Measurements from ENCODE around the gene NR5A1. TPM values are rescaled to one million over a fixed set of nuclear protein-coding genes. Genes with fewer than 3 reads are reported as not detected.

NR5A1 gene
- total RNA-seq, 2 experiments from 2014 or later: not detected

GRCh38 chr9:124503713-124504529 is 3.3 kb downstream of the NR5A1 start:
- no peak for ATAC-seq
- ChIA-PET POLR2A (no interaction called here), CTCF (no interaction called here)
- H3K4me1 Mint-ChIP-seq: peaks cover 14% of the 10 kb centered on the region
- DNase-seq: no peak
- H3K4me3 Mint-ChIP-seq: peak overlapping the region; percentile 61
- H3K27me3 Mint-ChIP-seq: peaks cover 23% of the 10 kb centered on the region
- intact Hi-C loops (cut with DNase I, micrococcal nuclease): no loop called here
- no peaks in the 10 kb centered on the region for H3K9me3 Mint-ChIP-seq (ENCODE audit: low read depth)
- H3K27ac Mint-ChIP-seq: peak overlapping the region; percentile 13
- H3K36me3 Mint-ChIP-seq (ENCODE audit: low read depth): peaks cover 3% of the 10 kb centered on the region

GRCh38 chr9:124502711-124503702 is 4.2 kb downstream of the NR5A1 start:
- POLR2A ChIA-PET: no interaction called here
- Mint-ChIP-seq H3K4me1 (peaks cover 14% of the 10 kb centered on the region), H3K36me3 (ENCODE audit: low read depth) (peaks cover 3% of the 10 kb centered on the region), H3K9me3 (ENCODE audit: low read depth) (no peaks in the 10 kb centered on the region), H3K27me3 (peaks cover 23% of the 10 kb centered on the region), H3K27ac (no peak overlapping the region), H3K4me3 (no peak overlapping the region)
- intact Hi-C loops (cut with DNase I, micrococcal nuclease): no loop called here
- CTCF ChIA-PET: no interaction called here
- DNase-seq (no peak), ATAC-seq (no peak)

- no peak overlapping the region for H3K4me3 Mint-ChIP-seq
- no peak for ATAC-seq
- no peak for DNase-seq
- ChIA-PET POLR2A (no interaction called here), CTCF (no interaction called here)
- H3K4me1 Mint-ChIP-seq: peaks cover 14% of the 10 kb centered on the region
- no peak overlapping the region for H3K27ac Mint-ChIP-seq
- intact Hi-C loops (cut with DNase I, micrococcal nuclease): no loop called here
- H3K27me3 Mint-ChIP-seq: peaks cover 23% of the 10 kb centered on the region
- H3K36me3 Mint-ChIP-seq (ENCODE audit: low read depth): peaks cover 3% of the 10 kb centered on the region
- no peaks in the 10 kb centered on the region for H3K9me3 Mint-ChIP-seq (ENCODE audit: low read depth)
Measured at GRCh38 chr9:124501771-124502320, 5.4 kb downstream of the NR5A1 start.

GRCh38 chr9:124500796-124501611 is 6.2 kb downstream of the NR5A1 start:
- Mint-ChIP-seq H3K4me1 (peaks cover 16% of the 10 kb centered on the region), H3K36me3 (ENCODE audit: low read depth) (peaks cover 3% of the 10 kb centered on the region), H3K27me3 (peaks cover 19% of the 10 kb centered on the region), H3K4me3 (no peak overlapping the region), H3K9me3 (ENCODE audit: low read depth) (no peaks in the 10 kb centered on the region), H3K27ac (no peak overlapping the region)
- ChIA-PET POLR2A (interaction anchor here (0.7 kb wide), 2 partner anchors 63 to 140 kb away, joined by 3 to 4 read pairs; no protein-coding TSS in a partner anchor), CTCF (no interaction called here)
- intact Hi-C loops (cut with DNase I, micrococcal nuclease): no loop called here
- no peak for DNase-seq
- peak; percentile 66 for ATAC-seq

GRCh38 chr9:124500028-124500795 is 7.0 kb downstream of the NR5A1 start:
- peaks cover 22% of the 10 kb centered on the region for H3K4me1 Mint-ChIP-seq
- no peaks in the 10 kb centered on the region for H3K9me3 Mint-ChIP-seq (ENCODE audit: low read depth)
- POLR2A ChIA-PET: interaction anchor here (0.7 kb wide), 1 partner anchor 139 kb away, joined by 3 read pairs; no protein-coding TSS in a partner anchor
- CTCF ChIA-PET: interaction anchor here (0.7 kb wide), 1 partner anchor 37 kb away, joined by 4 read pairs; no protein-coding TSS in a partner anchor
- intact Hi-C loops (cut with DNase I, micrococcal nuclease): no loop called here
- no peak overlapping the region for H3K4me3 Mint-ChIP-seq
- peaks cover 3% of the 10 kb centered on the region for H3K36me3 Mint-ChIP-seq (ENCODE audit: low read depth)
- H3K27me3 Mint-ChIP-seq: peaks cover 15% of the 10 kb centered on the region
- H3K27ac Mint-ChIP-seq: no peak overlapping the region
- no peak for ATAC-seq
- DNase-seq: no peak

- Mint-ChIP-seq H3K27ac (no peak overlapping the region), H3K4me3 (no peak overlapping the region), H3K36me3 (ENCODE audit: low read depth) (peaks cover 3% of the 10 kb centered on the region), H3K9me3 (ENCODE audit: low read depth) (no peaks in the 10 kb centered on the region), H3K27me3 (peaks cover 13% of the 10 kb centered on the region), H3K4me1 (peaks cover 22% of the 10 kb centered on the region)
- ATAC-seq: no peak
- intact Hi-C loops (cut with DNase I, micrococcal nuclease): no loop called here
- CTCF ChIA-PET: no interaction called here
- no peak for DNase-seq
- POLR2A ChIA-PET: no interaction called here
Measured at GRCh38 chr9:124499216-124499615, 8.0 kb downstream of the NR5A1 start.

GRCh38 chr9:124498499-124499146 is 8.6 kb downstream of the NR5A1 start:
- Mint-ChIP-seq H3K27me3 (peaks cover 8% of the 10 kb centered on the region), H3K36me3 (ENCODE audit: low read depth) (no peaks in the 10 kb centered on the region), H3K9me3 (ENCODE audit: low read depth) (no peaks in the 10 kb centered on the region), H3K4me1 (peaks cover 17% of the 10 kb centered on the region), H3K4me3 (no peak overlapping the region), H3K27ac (no peak overlapping the region)
- intact Hi-C loops (cut with DNase I, micrococcal nuclease): no loop called here
- ChIA-PET CTCF (no interaction called here), POLR2A (no interaction called here)
- DNase-seq (no peak), ATAC-seq (no peak)

GRCh38 chr9:124498040-124498439 is 9.2 kb downstream of the NR5A1 start:
- Mint-ChIP-seq H3K4me3 (no peak overlapping the region), H3K9me3 (ENCODE audit: low read depth) (no peaks in the 10 kb centered on the region), H3K36me3 (ENCODE audit: low read depth) (no peaks in the 10 kb centered on the region), H3K4me1 (peaks cover 17% of the 10 kb centered on the region), H3K27ac (no peak overlapping the region), H3K27me3 (peaks cover 7% of the 10 kb centered on the region)
- ChIA-PET POLR2A (no interaction called here), CTCF (no interaction called here)
- no peak for DNase-seq
- intact Hi-C loops (cut with DNase I, micrococcal nuclease): no loop called here
- ATAC-seq: no peak

GRCh38 chr9:124497441-124497840 is 9.8 kb downstream of the NR5A1 start:
- no peak overlapping the region for H3K27ac Mint-ChIP-seq
- ATAC-seq (no peak), DNase-seq (no peak)
- ChIA-PET POLR2A (no interaction called here), CTCF (no interaction called here)
- intact Hi-C loops (cut with DNase I, micrococcal nuclease): no loop called here
- no peaks in the 10 kb centered on the region for H3K9me3 Mint-ChIP-seq (ENCODE audit: low read depth)
- no peaks in the 10 kb centered on the region for H3K36me3 Mint-ChIP-seq (ENCODE audit: low read depth)
- H3K27me3 Mint-ChIP-seq: peaks cover 6% of the 10 kb centered on the region
- no peak overlapping the region for H3K4me3 Mint-ChIP-seq
- peaks cover 17% of the 10 kb centered on the region for H3K4me1 Mint-ChIP-seq

- no peak for ATAC-seq
- Mint-ChIP-seq H3K36me3 (ENCODE audit: low read depth) (no peaks in the 10 kb centered on the region), H3K9me3 (ENCODE audit: low read depth) (no peaks in the 10 kb centered on the region), H3K4me1 (peaks cover 17% of the 10 kb centered on the region), H3K4me3 (no peak overlapping the region), H3K27me3 (peaks cover 4% of the 10 kb centered on the region), H3K27ac (no peak overlapping the region)
- DNase-seq: no peak
- POLR2A ChIA-PET: no interaction called here
- intact Hi-C loops (cut with DNase I, micrococcal nuclease): no loop called here
- CTCF ChIA-PET: no interaction called here
Measured at GRCh38 chr9:124496463-124496862, 10.7 kb downstream of the NR5A1 start.
